Measurements from ENCODE around the gene NLRC3.

The NLRC3 gene

GRCh38 chr16:3510416-3510815 is 66.8 kb downstream of the NLRC3 start:
- DNase-seq: no peak

- peak; percentile 82 for DNase-seq
Observed at GRCh38 chr16:3509470-3509928, 67.7 kb downstream of the NLRC3 start.

- no peak for DNase-seq
Observed at GRCh38 chr16:3508736-3509135, 68.5 kb downstream of the NLRC3 start.

- DNase-seq: peak; percentile 73
Observed at GRCh38 chr16:3503523-3503922, 73.7 kb downstream of the NLRC3 start.

- DNase-seq: no peak
Observed at GRCh38 chr16:3501783-3502400, 75.3 kb downstream of the NLRC3 start.

- peak; percentile 10 for DNase-seq
Observed at GRCh38 chr16:3501412-3501761, 75.8 kb downstream of the NLRC3 start.

- DNase-seq: no peak
Observed at GRCh38 chr16:3498988-3499387, 78.2 kb downstream of the NLRC3 start.

- DNase-seq: no peak
Observed at GRCh38 chr16:3497771-3498170, 79.4 kb downstream of the NLRC3 start.

GRCh38 chr16:3496386-3496785 is 80.8 kb downstream of the NLRC3 start:
- no peak for DNase-seq

DNA sequence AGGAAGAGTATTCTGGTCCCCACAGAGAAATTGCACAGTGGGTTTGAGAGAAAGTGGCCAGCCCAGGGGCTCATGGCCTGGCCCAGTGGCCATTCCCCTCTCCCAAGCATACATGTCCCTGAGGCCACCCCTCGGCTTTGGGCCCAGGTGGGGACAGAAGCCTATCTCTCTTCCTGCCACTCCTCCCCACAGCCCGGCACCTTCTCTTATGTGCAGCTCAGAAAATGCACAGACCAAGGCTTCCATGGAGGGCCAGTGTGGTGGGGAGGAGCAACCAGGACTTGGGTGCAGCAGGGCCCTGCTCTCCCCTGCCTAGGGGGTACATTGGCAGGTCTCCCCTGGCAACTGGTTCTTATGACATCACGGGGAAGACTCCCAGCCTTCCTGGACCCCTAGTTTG is 82.0 kb downstream of the NLRC3 start, which contains the start of gene C16orf90:
Gene C16orf90 (minus strand): TSS at position 314 of the 400 bp plus-strand sequence. CDS start 68 bp downstream, at position 246.
- no peak for DNase-seq

DNA sequence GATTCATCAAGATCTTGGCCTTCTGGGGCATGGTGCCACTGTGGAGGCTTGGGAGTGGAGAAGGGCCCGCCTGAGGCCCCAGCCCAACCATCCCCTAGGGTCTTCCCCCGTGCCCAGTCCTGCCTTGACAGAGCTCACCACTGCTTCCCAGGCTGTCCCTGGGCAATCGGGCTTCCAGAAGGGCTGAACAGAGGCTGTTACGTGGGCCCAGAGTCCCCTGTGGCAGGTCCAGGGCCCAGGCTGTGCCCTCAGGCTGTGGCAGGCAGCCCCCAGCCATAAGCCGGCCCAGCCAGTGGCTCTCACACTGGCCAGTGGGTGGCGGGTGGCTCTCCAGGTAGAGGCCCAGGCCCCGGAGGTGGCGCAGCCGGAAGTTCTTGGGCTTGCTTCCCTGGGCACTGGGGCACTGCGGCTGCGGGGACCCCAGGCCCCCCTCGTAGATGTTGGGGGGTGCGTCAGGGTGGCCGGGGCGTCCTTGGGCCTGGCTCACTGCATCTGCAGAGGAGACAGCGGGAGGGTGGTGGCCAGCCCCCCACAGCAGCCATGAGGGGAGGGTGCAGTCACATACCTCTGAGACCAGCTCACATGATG is 82.7 kb downstream of the NLRC3 start:
- DNase-seq: no peak

DNA sequence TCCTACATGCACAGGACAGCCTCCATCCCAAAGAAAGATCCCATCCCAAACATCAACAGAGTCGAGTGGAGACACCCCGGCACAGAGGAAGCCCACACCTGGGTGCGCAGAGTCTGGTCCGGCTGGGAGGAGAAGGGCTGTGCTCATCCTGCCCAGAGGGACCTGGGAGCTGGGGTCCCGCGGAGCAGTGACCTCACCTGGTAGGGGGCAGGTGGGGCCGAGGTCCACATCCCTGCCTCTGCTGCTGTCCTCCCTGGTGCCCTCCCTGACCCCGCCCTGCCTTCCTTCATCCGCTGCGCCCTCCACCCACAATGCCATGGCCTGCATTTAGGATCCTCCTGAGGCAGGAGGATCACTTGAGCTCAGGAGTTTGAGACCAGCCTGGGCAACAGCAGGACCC is 84.8 kb downstream of the NLRC3 start:
- DNase-seq: no peak

DNA sequence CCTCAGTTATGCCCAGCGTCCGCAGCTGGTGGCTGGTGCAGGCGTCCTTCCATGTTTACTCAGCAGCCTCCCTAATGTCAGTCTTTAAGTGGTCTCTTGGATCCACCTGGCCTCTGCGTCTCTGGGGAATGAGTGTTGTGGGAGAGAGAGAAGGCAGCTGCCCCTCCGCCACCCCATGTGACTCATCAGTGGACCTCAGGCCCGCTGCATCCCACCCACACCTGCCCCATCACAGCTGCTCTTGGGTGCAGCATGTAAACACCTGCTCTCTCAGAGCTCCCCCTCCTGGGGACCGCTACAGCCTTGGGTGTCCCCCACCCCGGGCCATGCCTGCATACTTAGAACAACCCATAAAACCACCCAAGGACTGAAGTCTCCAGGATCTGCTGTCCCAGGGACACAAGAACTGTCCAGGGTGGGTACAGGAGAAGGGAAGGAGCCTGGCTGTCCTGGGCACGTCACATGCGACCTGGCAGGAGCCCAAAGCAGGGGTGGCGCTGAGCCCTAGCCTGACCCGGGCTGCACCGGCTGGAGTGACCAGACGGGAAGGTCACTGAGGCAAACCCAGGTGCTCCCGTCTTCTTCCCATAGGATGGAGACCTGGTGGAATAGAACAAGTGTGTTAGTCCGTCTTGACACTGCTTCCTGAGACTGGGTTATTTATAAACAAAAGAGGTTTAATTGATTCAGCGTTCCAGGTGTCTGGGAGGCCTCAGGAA is 86.1 kb downstream of the NLRC3 start:
- DNase-seq: no peak

All from activated CD4-positive, alpha-beta T cell treated with anti-CD3 and anti-CD28 coated beads, Interleukin-2, amount 50 U/mL, for 16 hours (primary cell).